ENCODE data around the gene CST3. TPM values are rescaled to one million over a fixed set of nuclear protein-coding genes. Genes with fewer than 3 reads are reported as not detected.

CST3 gene
- total RNA-seq, 4 donors from 2014 or later, result 607 to 1,755 (median 1,289) TPM

- no peak overlapping the region for H3K27ac ChIP-seq
- 75% methylated on average over 2 of the region's 2 CpGs; no CpG with 5 or more reads in 1 of the 2 donors for WGBS, 2 donors (ENCODE audit: low coverage in 1 of 2)
- DNase-seq, result no peak
- H3K4me1 ChIP-seq, result no peaks in the 10 kb centered on the region
- TF ChIP-seq POLR2AphosphoS5 (IDR thresholded peaks at IDR 0.05) (no peak), POLR2A (IDR thresholded peaks at IDR 0.05) (no peak), CTCF (IDR thresholded peaks at IDR 0.05) (no peak), EP300 (IDR thresholded peaks at IDR 0.05; ENCODE audit: low read depth) (no peak)
- no peaks in the 10 kb centered on the region for H3K27me3 ChIP-seq
- in situ Hi-C loops (cut with MboI; ENCODE audit: low pct_ligation_motif_present in 1 of 4, low pct_unique_long_range_greater_than_20kb in 1 of 4, low sequenced_read_pairs in 3 of 4) (no loop called here), intact Hi-C loops (cut with DNase I; ENCODE audit: low total_unique reads) (no loop called here)
- H3K36me3 ChIP-seq, result no peaks in the 10 kb centered on the region
- H3K9me3 ChIP-seq, result no peaks in the 10 kb centered on the region
- H3K4me3 ChIP-seq, result no peak overlapping the region
Observed at GRCh38 chr20:23683807-23684206, 46.1 kb upstream of the CST3 start.

GRCh38 chr20:23683281-23683680 is 45.5 kb upstream of the CST3 start:
- WGBS, 2 donors (ENCODE audit: low coverage in 1 of 2), result 86 to 89% methylated on average over 2 of the region's 2 CpGs

GRCh38 chr20:23680146-23680545 is 42.4 kb upstream of the CST3 start:
- no peaks in the 10 kb centered on the region for H3K36me3 ChIP-seq
- in situ Hi-C loops (cut with MboI; ENCODE audit: low pct_ligation_motif_present in 1 of 4, low pct_unique_long_range_greater_than_20kb in 1 of 4, low sequenced_read_pairs in 3 of 4), result no loop called here
- TF ChIP-seq POLR2A (IDR thresholded peaks at IDR 0.05), result no peak
- no peak for TF ChIP-seq EP300 (IDR thresholded peaks at IDR 0.05; ENCODE audit: low read depth)
- no peak for TF ChIP-seq POLR2AphosphoS5 (IDR thresholded peaks at IDR 0.05)
- TF ChIP-seq CTCF (IDR thresholded peaks at IDR 0.05), result no peak

More at GRCh38 chr20:23683281-23683680, 45.5 kb upstream of the CST3 start:
- no peaks in the 10 kb centered on the region for H3K27me3 ChIP-seq
- H3K9me3 ChIP-seq, result no peaks in the 10 kb centered on the region
- DNase-seq, result no peak
- no peak for TF ChIP-seq CTCF (IDR thresholded peaks at IDR 0.05)
- TF ChIP-seq POLR2A (IDR thresholded peaks at IDR 0.05), result no peak
- no peak for TF ChIP-seq POLR2AphosphoS5 (IDR thresholded peaks at IDR 0.05)
- no peak for TF ChIP-seq EP300 (IDR thresholded peaks at IDR 0.05; ENCODE audit: low read depth)
- H3K4me1 ChIP-seq, result no peaks in the 10 kb centered on the region
- no peak overlapping the region for H3K27ac ChIP-seq
- in situ Hi-C loops (cut with MboI; ENCODE audit: low pct_ligation_motif_present in 1 of 4, low pct_unique_long_range_greater_than_20kb in 1 of 4, low sequenced_read_pairs in 3 of 4) (no loop called here), intact Hi-C loops (cut with DNase I; ENCODE audit: low total_unique reads) (no loop called here)
- no peak overlapping the region for H3K4me3 ChIP-seq
- no peaks in the 10 kb centered on the region for H3K36me3 ChIP-seq

GRCh38 chr20:23679133-23680092 is 41.7 kb upstream of the CST3 start:
- Histone ChIP-seq H3K9me3 (no peaks in the 10 kb centered on the region), H3K36me3 (no peaks in the 10 kb centered on the region), H3K27ac (no peak overlapping the region), H3K4me3 (no peak overlapping the region), H3K4me1 (no peaks in the 10 kb centered on the region), H3K27me3 (no peaks in the 10 kb centered on the region)
- intact Hi-C loops (cut with DNase I; ENCODE audit: low total_unique reads), result no loop called here
- TF ChIP-seq POLR2AphosphoS5 (IDR thresholded peaks at IDR 0.05), result no peak
- TF ChIP-seq EP300 (IDR thresholded peaks at IDR 0.05; ENCODE audit: low read depth), result no peak
- TF ChIP-seq CTCF (IDR thresholded peaks at IDR 0.05), result no peak
- TF ChIP-seq POLR2A (IDR thresholded peaks at IDR 0.05), result no peak
- 80 to 89% methylated on average over 1 to 7 of the region's 7 CpGs for WGBS, 2 donors (ENCODE audit: low coverage in 1 of 2)
- in situ Hi-C loops (cut with MboI; ENCODE audit: low pct_ligation_motif_present in 1 of 4, low pct_unique_long_range_greater_than_20kb in 1 of 4, low sequenced_read_pairs in 3 of 4), result no loop called here
- DNase-seq, result no peak

More at GRCh38 chr20:23680146-23680545, 42.4 kb upstream of the CST3 start:
- H3K4me3 ChIP-seq, result no peak overlapping the region
- H3K9me3 ChIP-seq, result no peaks in the 10 kb centered on the region
- H3K4me1 ChIP-seq, result no peaks in the 10 kb centered on the region
- no peak for DNase-seq
- no peaks in the 10 kb centered on the region for H3K27me3 ChIP-seq
- intact Hi-C loops (cut with DNase I; ENCODE audit: low total_unique reads), result no loop called here
- H3K27ac ChIP-seq, result no peak overlapping the region
